H1 (cell line): ENCODE data around the gene RELCH. TPM values are rescaled to one million over a fixed set of nuclear protein-coding genes. Genes with fewer than 3 reads are reported as not detected.

Experiments
- CTCF ChIA-PET: fragments of 300-600 bp; sonication (Branson Sonifier 250); formaldehyde crosslinking; loops from one replicate; lab custom pipeline; 2021; ENCODE audit not compliant: partially characterized antibody; lab: Charles Lee
- POLR2A ChIA-PET: fragments of 300-600 bp; sonication (Branson Sonifier 250); formaldehyde crosslinking; loops from one replicate; lab custom pipeline; 2021; ENCODE audit warnings: inconsistent platforms; ENCODE audit not compliant: partially characterized antibody; lab: Charles Lee
- DNase-seq, 2 experiments: peaks; one replicate each; pipeline versions ENCODE4 v3.0.0 to v3.0.0-alpha.2; 2010 to 2022; ENCODE audit warnings: low spot score in 2 of 2, low read depth in 1 of 2, mixed read lengths in 1 of 2
- FAIRE-seq: peaks from 2 replicates; lab custom pipeline; 2011; peaks lifted over from hg19 to GRCh38; lab: Jason Lieb, UNC
- H2AFZ ChIP-seq: 2 replicates; pipeline ENCODE4 v1.8.1; 2012; ENCODE audit warnings: low read length, inconsistent platforms
- H2AK5ac ChIP-seq: 2 replicates; pipeline ENCODE4 v1.6.1; 2013; ENCODE audit warnings: low read depth, low read length
- H2BK120ac ChIP-seq: replicated peaks from 2 replicates; pipeline ENCODE3; 2013; ENCODE audit warnings: low read depth, low read length, inconsistent platforms
- H2BK12ac ChIP-seq: 2 replicates; pipeline ENCODE4 v1.6.1; 2013; ENCODE audit warnings: low read depth, low read length
- H2BK15ac ChIP-seq: 2 replicates; pipeline ENCODE4 v1.6.1; 2013; ENCODE audit warnings: low read length
- H2BK20ac ChIP-seq: 2 replicates; pipeline ENCODE4 v1.6.1; 2013; ENCODE audit warnings: low read length
- H2BK5ac ChIP-seq: 2 replicates; pipeline ENCODE4 v1.6.1; 2013; ENCODE audit warnings: low read depth, low read length
- H3K14ac ChIP-seq: 2 replicates; pipeline ENCODE4 v1.6.1; 2013; ENCODE audit warnings: inconsistent platforms; ENCODE audit not compliant: insufficient read length
- H3K18ac ChIP-seq: 2 replicates; pipeline ENCODE4 v1.6.1; 2013; ENCODE audit warnings: low read length; ENCODE audit errors: extremely low read depth
- H3K23ac ChIP-seq: 2 replicates; pipeline ENCODE4 v1.6.1; 2013; ENCODE audit warnings: inconsistent platforms; ENCODE audit not compliant: insufficient read length
- H3K23me2 ChIP-seq: 2 replicates; pipeline ENCODE4 v1.6.1; 2013; ENCODE audit warnings: low read depth, low read length
- H3K27ac ChIP-seq: 2 replicates; pipeline ENCODE4 v1.6.1; 2011; ENCODE audit warnings: low read depth, low read length, inconsistent platforms
- H3K27me3 ChIP-seq, 4 experiments: replicated peaks in 1 of 4; 1 replicate in 1 of 4; 2 replicates in 3 of 4; pipeline versions ENCODE4 v1.6.1 to v1.8.1; 2011 to 2013; ENCODE audit warnings: low read length in 3 of 4, mild to moderate bottlenecking in 3 of 4, inconsistent platforms in 2 of 4, mixed read lengths in 2 of 4, moderate library complexity in 1 of 4; ENCODE audit not compliant: control insufficient read depth in 3 of 4, insufficient read depth in 3 of 4; ENCODE audit errors: extremely low read depth in 1 of 4
- H3K36me3 ChIP-seq, 4 experiments: 2 replicates each; pipeline versions ENCODE4 v1.6.1 to v1.8.1; 2011 to 2013; ENCODE audit warnings: mild to moderate bottlenecking in 4 of 4, low read length in 3 of 4, moderate library complexity in 2 of 4, control low read depth in 1 of 4, inconsistent platforms in 1 of 4; ENCODE audit not compliant: insufficient read depth in 4 of 4, control insufficient read depth in 2 of 4
- H3K4ac ChIP-seq: replicated peaks from 2 replicates; pipeline ENCODE3; 2013; ENCODE audit warnings: low read length, low read depth, mixed read lengths, inconsistent platforms; ENCODE audit not compliant: insufficient read length
- H3K4me1 ChIP-seq, 4 experiments: replicated peaks in 1 of 4; 1 replicate in 1 of 4; 2 replicates in 3 of 4; pipeline versions ENCODE4 v1.6.1 to v1.8.1; 2011 to 2013; ENCODE audit warnings: low read length in 3 of 4, inconsistent platforms in 2 of 4, mixed read lengths in 1 of 4; ENCODE audit not compliant: insufficient read depth in 4 of 4, control insufficient read depth in 3 of 4
- H3K4me2 ChIP-seq, 2 experiments: 2 replicates each; pipeline versions ENCODE4 v1.6.1 to v1.8.1; 2011 to 2013; ENCODE audit warnings: low read depth in 2 of 2, low read length in 2 of 2, control low read depth in 1 of 2, inconsistent platforms in 1 of 2, mild to moderate bottlenecking in 1 of 2; ENCODE audit not compliant: insufficient read depth in 1 of 2
- H3K4me3 ChIP-seq, 4 experiments: fragments of 200-600, 300-600 bp in 1 of 4; sonication (generic), shearing (Covaris generic), sonication (Bioruptor Twin) in 1 of 4; 2 replicates each; pipeline versions ENCODE4 v1.5.1 to v1.8.1; 2011 to 2016; ENCODE audit warnings: low read length in 4 of 4, low read depth in 3 of 4, control low read depth in 2 of 4, inconsistent platforms in 2 of 4, mild to moderate bottlenecking in 2 of 4, mixed read lengths in 1 of 4, moderate library complexity in 1 of 4; ENCODE audit not compliant: insufficient read depth in 2 of 4; ENCODE audit errors: extremely low read depth in 1 of 4
- H3K56ac ChIP-seq: replicated peaks from 2 replicates; pipeline ENCODE3; 2013; ENCODE audit warnings: low read depth, mild to moderate bottlenecking, mixed read lengths, low read length, inconsistent platforms; ENCODE audit not compliant: insufficient read length
- H3K79me1 ChIP-seq: 2 replicates; pipeline ENCODE4 v1.6.1; 2013; ENCODE audit warnings: low read depth, low read length, control low read depth
- H3K79me2 ChIP-seq, 2 experiments: 2 replicates each; pipeline versions ENCODE4 v1.6.1 to v1.8.1; 2012 to 2013; ENCODE audit warnings: low read length in 2 of 2, mild to moderate bottlenecking in 2 of 2, inconsistent platforms in 1 of 2; ENCODE audit not compliant: insufficient read depth in 2 of 2, control insufficient read depth in 1 of 2
- H3K9ac ChIP-seq, 4 experiments: replicated peaks in 1 of 4; 1 replicate in 1 of 4; 2 replicates in 3 of 4; pipeline versions ENCODE4 v1.6.1 to v1.8.1; 2011 to 2013; ENCODE audit warnings: low read depth in 3 of 4, low read length in 3 of 4, control low read depth in 2 of 4, mild to moderate bottlenecking in 2 of 4, moderate library complexity in 2 of 4, inconsistent platforms in 1 of 4; ENCODE audit errors: extremely low read depth in 1 of 4
- H3K9me3 ChIP-seq, 2 experiments: 2 replicates each; pipeline versions ENCODE4 v1.6.1 to v1.8.1; 2012 to 2013; ENCODE audit warnings: mild to moderate bottlenecking in 2 of 2, moderate library complexity in 2 of 2, control low read depth in 1 of 2, inconsistent platforms in 1 of 2, low read depth in 1 of 2, low read length in 1 of 2, mixed read lengths in 1 of 2; ENCODE audit not compliant: insufficient read depth in 2 of 2
- H4K20me1 ChIP-seq, 2 experiments: replicated peaks in 1 of 2; 2 replicates each; pipeline versions ENCODE3 to v1.8.1; 2011 to 2013; ENCODE audit warnings: inconsistent platforms in 2 of 2, low read length in 2 of 2, mild to moderate bottlenecking in 1 of 2; ENCODE audit not compliant: insufficient read depth in 2 of 2, control insufficient read depth in 1 of 2
- H4K5ac ChIP-seq: 2 replicates; pipeline ENCODE4 v1.6.1; 2013; ENCODE audit warnings: low read length, low read depth, mixed read lengths, inconsistent platforms; ENCODE audit not compliant: insufficient read length
- H4K8ac ChIP-seq: 2 replicates; pipeline ENCODE4 v1.8.0; 2013; ENCODE audit warnings: mild to moderate bottlenecking, moderate library complexity, low read length, inconsistent platforms; ENCODE audit not compliant: insufficient read depth; ENCODE audit errors: extremely low read depth
- H4K91ac ChIP-seq: replicated peaks from 2 replicates; pipeline ENCODE3; 2013; ENCODE audit warnings: low read length, mixed read lengths, inconsistent platforms; ENCODE audit not compliant: insufficient read length
- BCL11A ChIP-seq, 2 experiments: IDR thresholded peaks; one replicate each; pipeline ENCODE4 v1.6.1; 2011; ENCODE audit warnings: low read depth in 2 of 2, low read length in 2 of 2, mild to moderate bottlenecking in 2 of 2
- CBX5 ChIP-seq: fragments of 300-800, 300-1000 bp; sonication (generic); IDR thresholded peaks from 2 replicates; pipeline ENCODE4 v1.7.1; 2016; ENCODE audit warnings: antibody characterized with exemption, low read length, low read depth
- CEBPB ChIP-seq: IDR thresholded peaks from 2 replicates; pipeline ENCODE4 v1.6.1; 2012; ENCODE audit warnings: low read depth, low read length
- FOSL1 ChIP-seq: IDR thresholded peaks from 2 replicates; pipeline ENCODE4 v1.6.1; 2011; ENCODE audit warnings: mild to moderate bottlenecking, low read depth, low read length, moderate library complexity; ENCODE audit not compliant: insufficient read depth
- KDM5A ChIP-seq: fragments of 200-600 bp; IDR thresholded peaks from 2 replicates; pipeline ENCODE4 v1.7.1; 2012; ENCODE audit warnings: mild to moderate bottlenecking, low read length, inconsistent platforms, mixed read lengths
- RBBP5 ChIP-seq: IDR thresholded peaks from 2 replicates; pipeline ENCODE4 v1.7.1; 2012; ENCODE audit warnings: low read depth, mild to moderate bottlenecking, inconsistent platforms, low read length, moderate library complexity, borderline replicate concordance
- SRF ChIP-seq: IDR thresholded peaks from 2 replicates; pipeline ENCODE4 v1.6.1; 2011; ENCODE audit warnings: mild to moderate bottlenecking, low read depth, low read length, moderate library complexity
- YY1 ChIP-seq: IDR thresholded peaks from 2 replicates; pipeline ENCODE4 v1.6.1; 2011; ENCODE audit warnings: low read depth, mild to moderate bottlenecking, low read length
- ZNF274 ChIP-seq: IDR thresholded peaks from 2 replicates; pipeline ENCODE4 v1.7.0; 2012; ENCODE audit warnings: low read length, borderline replicate concordance; ENCODE audit errors: extremely low read depth
- WGBS, 2 experiments: shearing (Covaris generic) in 1 of 2; methylation state at CpG; one replicate each; pipeline versions ENCODE4 v1.1.6 to v1.1.7; 2013 to 2015; ENCODE audit warnings: low lambda C conversion rate in 2 of 2, mixed read lengths in 2 of 2, inconsistent platforms in 1 of 2, low coverage in 1 of 2, missing lambda C conversion rate in 1 of 2; ENCODE audit not compliant: insufficient replicate concordance in 2 of 2, insufficient coverage in 1 of 2, insufficient read length in 1 of 2; ENCODE audit errors: extremely low coverage in 1 of 2, missing lambda C conversion rate in 1 of 2; 5-methylcytosine and 5-hydroxymethylcytosine counted together
- polyA plus RNA-seq, 7 experiments: library from polyadenylated mRNA; depleted of rRNA in 3 of 7; stranded (reverse) in 5 of 7; unstranded in 2 of 7; fragments of >200 nt in 5 of 7; fragments of 200-250 nt in 2 of 7; gene quantifications; 1 replicate in 5 of 7; 2 replicates in 1 of 7; 4 replicates in 1 of 7; pipeline versions ENCODE4 v1.2.1 to v1.2.3, GENCODE V29; 2011 to 2013; ENCODE audit warnings: missing spikeins in 2 of 7, mixed read lengths in 2 of 7
- total RNA-seq: library from RNA; stranded (reverse); fragmentation: NEBNext Ultra II Directional; extraction: Animal tissue kit (Norgen Biotek cat#: 25700); gene quantifications from 2 replicates; pipeline ENCODE4 v1.2.1, GENCODE V29; 2021
- TF ChIP-seq, protein P1 (sequence below): IDR thresholded peaks from 2 replicates; pipeline ENCODE4 v1.6.1; 2011; ENCODE audit warnings: low read length, improper control_type of control experiment

The RELCH gene
- total and polyA plus RNA-seq, 2 of the 8 experiments (the other 6 are each of a cell fraction or from before 2014, with no cell fraction given) = 7.3 to 26.9 TPM

GRCh38 chr18:62187543-62188510, 772 bp downstream of the RELCH start:
- H2BK12ac ChIP-seq = peak overlapping the region; percentile 77; the same call in 1 of the 2 replicates
- no peaks in the 10 kb centered on the region for H3K9me3 ChIP-seq
- no peak overlapping the region for H3K23ac ChIP-seq
- peak overlapping the region; percentile 83 for H3K56ac ChIP-seq
- H2BK20ac ChIP-seq = no peak overlapping the region
- FAIRE-seq = no peak
- H2BK5ac ChIP-seq = peak overlapping the region; percentile 94
- ChIA-PET POLR2A (interaction anchor here (0.8 to 2.5 kb wide), 11 partner anchors 9 to 138 kb away, joined by 3 to 23 read pairs (median 3); partner anchors contain the start of gene TNFRSF11A), CTCF (interaction anchor here (0.5 to 2.2 kb wide), 10 partner anchors 8 to 1391 kb away, joined by 3 to 16 read pairs (median 3); no protein-coding TSS in a partner anchor)
- H3K27ac ChIP-seq = peak overlapping the region; percentile 97
- peak overlapping the region; percentile 79 to 90 for H3K4me2 ChIP-seq
- H3K4me3 ChIP-seq = peak overlapping the region; percentile 96 to 100 (median 99)
- H3K79me1 ChIP-seq = no peaks in the 10 kb centered on the region
- no peaks in the 10 kb centered on the region for H3K36me3 ChIP-seq
- peaks cover 6 to 9% of the 10 kb centered on the region in 2 experiments for H4K20me1 ChIP-seq
- no peak overlapping the region for H2BK15ac ChIP-seq
- peak in 1 of 2 experiments; percentile 60 for DNase-seq
- H4K8ac ChIP-seq = peak overlapping the region; percentile 96
- 0 out of 2 replicates have a peak overlapping the region, but pooled peaks have one; percentile 51 for H3K18ac ChIP-seq
- no peak overlapping the region for H3K4ac ChIP-seq
- H2BK120ac ChIP-seq = no peak overlapping the region
- no peaks in the 10 kb centered on the region for H3K27me3 ChIP-seq
- no peak overlapping the region for H2AFZ ChIP-seq
- no peaks in the 10 kb centered on the region; a peak in 1 of 7 replicates for H3K4me1 ChIP-seq
- H3K79me2 ChIP-seq = peaks cover 0 to 60% of the 10 kb centered on the region in 2 experiments; a peak in 3 of 4 replicates
- peak overlapping the region; percentile 84 for H4K5ac ChIP-seq
- H2AK5ac ChIP-seq = no peak overlapping the region
- WGBS, 2 experiments = 3% methylated on average over 54 of the region's 54 CpGs; no CpG with 5 or more reads in 1 of the 2 experiments
- peaks cover 7% of the 10 kb centered on the region; the same call in 1 of the 2 replicates for H3K23me2 ChIP-seq
- H4K91ac ChIP-seq = peak overlapping the region; percentile 44
- H3K9ac ChIP-seq = peak overlapping the region; percentile 78 to 97 (median 96)
- H3K14ac ChIP-seq = no peak overlapping the region
- TF ChIP-seq, protein P1, sequence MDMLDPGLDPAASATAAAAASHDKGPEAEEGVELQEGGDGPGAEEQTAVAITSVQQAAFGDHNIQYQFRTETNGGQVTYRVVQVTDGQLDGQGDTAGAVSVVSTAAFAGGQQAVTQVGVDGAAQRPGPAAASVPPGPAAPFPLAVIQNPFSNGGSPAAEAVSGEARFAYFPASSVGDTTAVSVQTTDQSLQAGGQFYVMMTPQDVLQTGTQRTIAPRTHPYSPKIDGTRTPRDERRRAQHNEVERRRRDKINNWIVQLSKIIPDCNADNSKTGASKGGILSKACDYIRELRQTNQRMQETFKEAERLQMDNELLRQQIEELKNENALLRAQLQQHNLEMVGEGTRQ = no peak
- TF ChIP-seq YY1 (no peak), SRF (no peak), KDM5A (peak; percentile 74), ZNF274 (no peak), RBBP5 (peak; percentile 75; the same call in 1 of the 2 replicates), CBX5 (no peak), BCL11A (IDR thresholded peaks at IDR 0.05; ENCODE audit: low read depth in 2 of 2, low read length in 2 of 2) (no peak), FOSL1 (no peak), CEBPB (no peak)
